Measurements from ENCODE around the gene PIP4K2B.
A peak's percentile ranks its signal among the peaks of the same experiment; 100 is the strongest.

Gene PIP4K2B

DNA sequence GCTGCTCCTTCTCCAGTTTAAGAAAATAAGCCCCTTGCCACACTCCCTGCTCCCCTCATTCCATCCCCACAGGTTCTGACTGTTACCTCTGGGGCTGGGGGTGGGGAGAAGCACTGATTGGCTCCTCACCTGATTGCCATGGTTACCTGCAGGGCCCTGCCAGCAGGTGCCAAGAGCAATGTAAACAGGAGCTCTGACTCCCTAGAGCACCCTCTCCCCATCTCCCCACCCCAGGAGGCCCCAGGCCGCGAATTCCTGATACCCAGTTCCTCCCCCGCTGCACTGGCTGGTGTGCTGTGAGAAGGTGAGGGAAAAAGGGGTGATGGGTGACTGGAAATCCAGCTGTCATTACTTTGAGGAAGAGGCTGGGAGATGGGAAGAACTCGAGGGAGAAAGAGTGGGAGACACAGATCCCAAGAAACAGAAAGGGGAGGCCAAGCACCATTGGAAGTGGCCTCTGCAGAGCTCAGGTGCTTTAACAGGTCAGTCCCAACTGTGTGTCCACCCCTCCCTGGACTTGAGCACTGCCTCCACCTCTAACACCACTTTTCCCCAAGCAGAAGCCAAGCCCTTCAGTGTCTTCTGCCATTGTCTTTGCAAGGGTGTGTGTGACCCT is 55.7 kb downstream of the PIP4K2B start:
- no peak for DNase-seq

DNA sequence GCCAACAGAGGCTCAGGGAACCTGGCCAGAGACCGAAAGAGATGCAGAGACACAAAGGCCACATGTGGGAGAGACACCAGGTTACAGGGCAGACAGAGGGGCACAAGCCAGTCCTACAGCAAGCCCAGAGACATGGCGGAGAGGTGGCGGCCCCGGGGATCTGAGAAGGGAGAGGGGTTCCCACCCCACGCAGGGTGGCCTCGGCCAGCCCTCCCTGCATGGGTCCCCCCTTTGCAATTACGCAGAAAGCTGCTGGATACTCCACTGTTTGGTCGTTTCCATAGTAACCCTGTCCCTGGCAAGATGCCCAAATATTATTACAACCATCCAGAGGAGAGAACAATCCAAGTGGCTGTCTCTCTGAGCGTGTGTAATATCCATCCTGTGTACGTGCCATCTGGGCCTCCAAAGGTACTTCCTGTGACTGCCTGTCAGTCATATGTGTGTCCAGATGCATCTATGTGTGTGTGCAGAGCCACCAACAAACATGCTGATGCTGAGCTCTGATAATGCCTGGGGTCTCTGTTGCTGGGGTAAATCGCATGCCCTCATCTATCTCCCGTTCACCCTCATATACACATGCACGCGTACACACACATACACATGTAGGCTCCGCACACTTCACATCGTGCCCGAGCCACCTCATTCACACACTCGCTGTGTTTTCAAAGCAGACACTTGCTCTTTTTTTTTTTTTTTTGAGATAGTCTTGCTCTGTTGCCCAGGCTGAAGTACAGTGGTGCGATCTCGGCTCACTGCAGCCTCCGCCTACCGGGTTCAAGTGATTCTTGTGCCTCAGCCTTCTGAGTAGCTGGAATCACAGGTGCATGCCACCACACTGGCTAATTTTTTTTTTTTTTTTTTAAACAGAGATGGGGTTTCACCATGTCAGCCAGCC is 56.7 kb downstream of the PIP4K2B start:
- no peak for DNase-seq

GRCh38 chr17:38741921-38742410 is 57.4 kb downstream of the PIP4K2B start:
- DNase-seq, result no peak

- no peak for DNase-seq
Measured at GRCh38 chr17:38741461-38741860, 57.9 kb downstream of the PIP4K2B start.

DNA sequence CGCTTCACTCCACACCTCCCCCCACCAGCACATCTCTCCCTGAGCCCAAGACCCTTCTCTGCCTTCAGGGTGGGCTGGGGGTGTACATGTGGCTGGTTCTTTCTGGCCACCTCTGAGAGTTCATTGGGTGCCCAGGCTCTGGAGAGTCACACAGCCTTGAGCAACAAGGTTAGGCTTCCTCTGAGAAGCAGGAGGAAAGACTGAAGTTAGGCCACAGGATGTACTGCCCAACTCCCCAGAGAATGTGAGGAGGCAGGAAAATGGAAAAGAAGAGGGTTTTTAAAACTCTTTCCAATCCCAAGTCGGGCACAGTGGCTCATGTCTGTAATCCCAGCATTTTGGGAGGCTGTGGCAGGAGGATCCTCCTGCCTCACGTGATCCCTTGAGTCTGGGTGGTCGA is 58.5 kb downstream of the PIP4K2B start:
- DNase-seq, result no peak

- no peak for DNase-seq
Measured at GRCh38 chr17:38740044-38740443, 59.3 kb downstream of the PIP4K2B start.

GRCh38 chr17:38739305-38739704 is 60.1 kb downstream of the PIP4K2B start:
- DNase-seq, result no peak

- no peak for DNase-seq
Measured at GRCh38 chr17:38738686-38739085, 60.7 kb downstream of the PIP4K2B start.

- no peak for DNase-seq
Measured at GRCh38 chr17:38738007-38738662, 61.2 kb downstream of the PIP4K2B start.

GRCh38 chr17:38735161-38735997 is 64.0 kb downstream of the PIP4K2B start:
- peak; percentile 75 to 80 for DNase-seq

DNA sequence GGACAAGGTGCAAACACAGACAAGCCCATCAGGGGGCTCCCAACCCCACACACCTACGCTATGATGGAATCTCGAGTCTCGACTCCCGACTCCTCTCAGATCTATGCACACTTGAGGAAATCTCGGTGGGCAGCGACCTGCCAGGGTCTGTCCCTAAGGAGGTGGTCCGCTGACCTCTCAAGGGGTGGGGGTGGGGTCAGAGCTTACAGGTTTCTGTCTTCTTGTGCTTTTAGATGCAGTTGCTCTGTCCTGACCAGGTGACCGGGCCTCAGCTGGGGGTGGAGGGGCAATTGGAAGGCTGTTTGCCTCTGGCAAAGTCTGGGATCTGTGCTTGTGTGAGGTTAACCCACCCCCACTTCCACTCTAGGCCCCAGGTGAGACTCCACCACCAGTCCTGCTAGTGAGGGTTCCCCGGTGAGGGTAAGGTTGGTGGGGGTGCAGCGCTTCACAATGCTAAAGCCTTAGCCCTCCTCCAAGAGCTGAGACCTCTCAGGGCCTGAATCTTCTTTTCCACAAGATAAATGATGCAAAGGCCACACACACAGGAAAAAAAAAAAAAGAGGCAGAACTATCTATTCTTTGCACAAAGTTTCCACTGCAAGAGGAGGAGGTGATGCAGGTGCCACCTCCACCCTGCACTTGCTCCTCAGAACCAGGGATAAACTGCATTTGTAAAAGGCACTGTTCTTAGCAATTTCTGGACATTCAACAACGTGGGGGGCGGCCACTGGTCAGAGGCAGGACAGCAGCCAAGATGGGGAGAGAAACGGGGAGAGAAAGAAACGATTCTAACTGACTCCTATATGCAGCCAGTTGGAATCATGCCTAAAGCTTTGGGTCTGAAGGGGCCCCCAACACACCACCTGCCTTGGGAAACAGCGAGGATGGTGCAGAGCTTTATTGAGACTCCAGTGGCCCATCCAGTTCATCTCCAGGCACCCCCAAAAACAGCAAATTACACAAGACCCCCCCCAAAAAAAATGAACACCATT is 65.1 kb downstream of the PIP4K2B start:
- DNase-seq, result no peak

GRCh38 chr17:38733282-38733981 is 65.9 kb downstream of the PIP4K2B start:
- DNase-seq, result no peak

- DNase-seq, result no peak
Measured at GRCh38 chr17:38732376-38733281, 66.7 kb downstream of the PIP4K2B start.

DNA sequence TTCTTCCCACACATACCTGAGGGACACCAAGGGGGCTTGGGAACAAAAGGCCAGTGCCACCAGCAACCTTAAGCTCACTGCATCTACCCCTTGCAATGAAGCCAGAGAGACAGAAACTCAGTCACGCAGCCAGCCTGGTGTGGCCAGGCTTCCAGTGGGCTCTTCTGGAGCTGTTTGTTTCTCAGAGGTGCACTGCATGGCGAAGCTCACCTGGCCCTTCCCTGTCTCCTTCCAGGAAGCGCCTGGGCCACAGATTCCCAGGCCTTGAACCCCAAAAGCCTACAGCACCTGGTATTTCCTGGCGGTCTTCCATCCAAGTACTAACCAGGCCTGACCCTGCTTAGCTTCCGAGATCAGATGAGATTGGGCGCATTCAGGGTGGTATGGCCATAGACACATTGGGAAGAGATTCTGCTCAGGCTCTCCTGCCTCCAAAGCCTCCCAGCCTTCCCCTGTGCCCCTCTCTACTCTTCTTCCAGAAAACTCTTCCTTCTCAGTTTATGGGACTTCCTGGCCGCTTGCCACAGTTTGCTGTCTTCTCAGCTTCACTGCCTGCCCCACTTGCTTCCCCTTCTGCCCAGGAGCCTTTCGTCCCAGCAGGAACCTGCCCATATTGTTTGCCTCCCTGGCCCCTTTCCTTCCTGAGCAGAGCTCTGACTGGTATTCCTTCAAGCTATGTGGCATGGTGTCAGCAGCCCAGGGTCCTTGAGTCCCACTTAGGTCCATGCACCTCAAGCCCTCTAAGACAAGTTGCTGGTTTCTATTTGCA is 67.6 kb downstream of the PIP4K2B start:
- DNase-seq, result no peak

DNA sequence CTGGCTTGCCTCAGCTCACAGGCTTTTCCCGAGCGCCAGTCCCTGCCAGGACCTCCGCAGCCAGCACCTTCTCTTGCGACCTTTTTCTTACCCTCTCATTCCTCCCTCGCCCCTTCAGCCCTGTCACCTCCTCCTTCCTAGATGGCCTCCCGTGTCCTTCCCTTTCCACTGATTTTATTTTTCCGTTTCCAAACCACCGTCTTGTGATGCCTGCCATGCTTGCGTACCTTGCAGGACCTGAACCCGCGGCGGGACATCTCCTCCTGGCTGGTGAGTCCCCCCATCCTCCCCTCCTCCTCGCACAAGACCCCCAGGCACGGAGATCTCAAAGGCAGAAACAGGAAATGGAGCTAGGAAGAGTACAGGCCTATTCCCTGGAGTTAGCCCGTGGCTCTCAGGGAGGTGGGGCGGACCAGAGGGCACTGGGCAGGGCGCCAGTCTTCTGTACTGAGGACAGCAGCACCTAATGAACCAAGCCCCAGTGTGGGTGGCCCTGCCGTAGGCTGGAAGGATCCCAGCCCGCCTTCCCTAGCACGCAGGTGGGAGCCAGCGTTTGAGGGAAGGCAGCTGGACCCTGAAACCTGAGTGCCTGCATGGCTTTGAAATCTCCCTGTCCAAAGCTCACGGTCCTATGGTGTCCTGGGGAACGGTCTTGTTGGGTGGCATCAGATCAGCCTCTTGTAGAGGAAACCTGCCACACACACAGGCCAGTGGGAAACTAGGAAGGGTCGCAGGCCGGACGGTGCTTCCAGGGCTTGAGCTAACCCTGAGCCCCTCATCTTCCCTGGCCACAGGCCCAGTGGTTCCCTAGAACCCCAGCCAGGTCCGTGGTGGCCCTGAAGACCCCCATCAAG is 68.6 kb downstream of the PIP4K2B start:
- DNase-seq, result peak in 1 of 2 donors; percentile 44

DNA sequence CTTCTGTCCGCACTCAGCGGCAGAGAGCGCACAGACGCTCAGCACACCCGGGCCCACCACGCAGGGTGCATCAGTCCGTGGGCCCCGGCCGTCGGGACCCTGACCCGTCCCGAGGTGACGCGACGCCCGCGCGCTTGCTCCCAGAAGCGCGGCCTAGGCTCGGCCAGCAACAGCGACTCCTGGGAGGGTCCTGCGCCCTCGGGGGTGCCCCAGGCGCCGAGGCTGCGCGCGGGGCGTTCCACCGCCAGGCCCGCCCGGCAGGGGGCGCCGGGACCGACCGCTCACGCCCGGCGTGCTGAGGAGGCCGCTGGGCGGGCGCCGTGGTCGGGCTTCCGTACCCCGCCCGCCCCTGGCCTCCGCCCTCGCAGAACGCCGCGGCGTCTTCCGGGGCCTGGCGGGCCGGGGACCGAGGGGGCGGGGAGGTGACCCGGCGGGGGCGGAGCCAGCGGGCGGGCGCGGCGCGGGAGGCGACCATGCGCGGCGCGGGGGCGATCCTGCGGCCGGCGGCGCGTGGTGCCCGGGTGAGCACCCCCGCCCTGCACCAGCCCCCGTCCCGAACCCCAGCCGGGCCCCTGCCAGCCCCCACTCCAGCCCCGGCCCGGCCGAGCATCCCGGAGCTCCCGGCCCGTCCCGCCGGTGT is 69.3 kb downstream of the PIP4K2B start, which contains the start of gene CISD3:
TSS of gene CISD3 (plus strand) at position 456 of the 640 bp plus-strand sequence. CDS start at position 474, 18 bp downstream.
- peak; percentile 82 to 88 for DNase-seq

DNA sequence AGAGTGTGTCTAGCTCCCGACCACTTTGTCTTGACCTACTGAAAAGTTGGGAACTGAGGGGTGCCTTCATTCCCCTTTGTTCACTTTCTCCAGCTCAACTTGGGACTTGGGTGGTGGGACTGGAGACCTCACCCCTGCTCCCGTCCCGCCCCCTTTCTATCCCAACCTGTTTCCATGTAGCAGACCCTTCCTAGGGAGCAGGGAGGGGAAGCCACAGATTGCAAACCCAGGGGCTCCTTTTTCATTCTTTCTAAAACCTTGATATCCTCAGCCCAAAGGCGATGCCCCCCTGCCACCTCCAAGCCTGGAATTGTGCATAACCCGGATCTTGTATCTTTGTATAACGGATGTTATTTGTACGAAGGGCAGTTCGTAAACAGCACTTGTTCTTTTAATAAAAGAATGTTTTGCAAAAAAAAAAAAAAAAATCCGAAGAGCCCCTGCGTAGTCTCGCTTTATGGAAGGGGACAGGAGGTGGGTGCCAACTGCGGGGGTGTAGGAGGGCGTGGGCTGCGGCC is 69.9 kb downstream of the PIP4K2B start:
- DNase-seq, result no peak
